OCI-LY3 (cell line): ENCODE data around the gene CALD1.

Experiments
- H2AFZ ChIP-seq: fragments of 200-600, 300-600 bp; shearing (Covaris generic); 2 replicates; pipeline ENCODE4 v1.6.0; 2014; ENCODE audit warnings: antibody characterized with exemption, low read depth, low read length
- H3K27ac ChIP-seq: fragments of 200-600, 300-600 bp; sonication (generic); 2 replicates; pipeline ENCODE4 v1.5.1; 2014; ENCODE audit warnings: mild to moderate bottlenecking, low read length, moderate library complexity, mixed read lengths
- H3K27me3 ChIP-seq: fragments of 200-600, 300-600 bp; sonication (generic); 2 replicates; pipeline ENCODE4 v1.6.1; 2014; ENCODE audit warnings: low read depth, low read length, mixed read lengths
- H3K36me3 ChIP-seq: fragments of 200-600, 300-600 bp; sonication (generic); replicated peaks from 2 replicates; pipeline ENCODE3; 2014; ENCODE audit warnings: low read depth, low read length, mixed read lengths
- H3K4me1 ChIP-seq: fragments of 300-600, 200-600 bp; sonication (generic); 2 replicates; pipeline ENCODE4 v1.6.1; 2014; ENCODE audit warnings: low read length, mixed read lengths
- H3K4me2 ChIP-seq: fragments of 200-600, 300-600 bp; sonication (generic); 2 replicates; pipeline ENCODE4 v1.6.1; 2014; ENCODE audit warnings: low read length, mixed read lengths
- H3K4me3 ChIP-seq: fragments of 300-600, 200-600 bp; sonication (generic); 2 replicates; pipeline ENCODE4 v1.5.1; 2014; ENCODE audit warnings: antibody characterized with exemption, mild to moderate bottlenecking, low read length, moderate library complexity
- H3K79me2 ChIP-seq: fragments of 300-600, 200-600 bp; shearing (Covaris generic); 2 replicates; pipeline ENCODE4 v1.6.1; 2014; ENCODE audit warnings: mild to moderate bottlenecking, low read length, mixed read lengths
- H3K9ac ChIP-seq: fragments of 300-600, 200-600 bp; shearing (Covaris generic); 2 replicates; pipeline ENCODE4 v1.6.0; 2014; ENCODE audit warnings: mild to moderate bottlenecking, low read length, moderate library complexity
- H3K9me3 ChIP-seq: fragments of 200-600, 300-600 bp; shearing (Covaris generic); 2 replicates; pipeline ENCODE4 v1.6.1; 2014; ENCODE audit warnings: low read length, mixed read lengths; ENCODE audit not compliant: insufficient read depth
- H4K20me1 ChIP-seq: fragments of 200-600, 300-600 bp; sonication (generic); 2 replicates; pipeline ENCODE4 v1.6.1; 2016; ENCODE audit warnings: low read length, mixed read lengths; ENCODE audit not compliant: insufficient read depth
- EZH2phosphoT487 ChIP-seq: fragments of 200-600 bp; shearing (Covaris generic); IDR thresholded peaks from 2 replicates; pipeline ENCODE4 v1.6.1; 2018; ENCODE audit warnings: antibody characterized with exemption, mixed run types, low read depth
- TF ChIP-seq, protein P1 (sequence below): fragments of 200-600, 300-600 bp; sonication (generic); IDR thresholded peaks from 2 replicates; pipeline ENCODE4 v1.5.1; 2014; ENCODE audit warnings: antibody characterized with exemption, low read length, low read depth

The CALD1 gene

DNA sequence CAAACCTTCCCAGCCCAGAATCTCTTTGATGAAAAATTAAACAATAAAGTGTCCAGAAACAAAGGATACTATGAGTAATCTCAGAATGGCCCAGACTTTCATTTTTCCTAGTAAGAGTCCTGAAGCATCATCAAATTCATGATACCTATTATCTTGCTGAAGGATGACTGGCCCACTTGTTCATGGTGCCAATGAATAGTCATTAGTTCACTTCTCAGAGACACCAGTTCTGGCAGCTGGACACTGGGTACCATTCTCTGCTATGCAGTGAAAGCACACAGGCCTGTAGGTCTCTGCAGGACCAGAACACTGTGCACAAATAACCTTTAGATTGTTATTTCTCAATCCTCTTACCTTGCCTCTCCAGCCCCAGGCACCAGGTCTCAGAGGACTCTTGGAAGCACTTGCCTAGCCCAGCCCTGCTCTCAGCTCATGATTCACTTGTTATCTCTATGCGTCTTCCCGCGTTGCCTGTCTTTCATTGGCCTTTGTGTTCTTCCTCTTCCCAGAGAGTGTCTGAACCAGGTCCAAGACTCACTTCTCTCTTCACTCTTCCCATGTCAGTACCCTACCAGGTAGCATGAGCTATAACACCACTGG is 108.8 kb downstream of the CALD1 start:
- Histone ChIP-seq H3K27ac (no peak overlapping the region), H3K36me3 (no peaks in the 10 kb centered on the region), H3K4me3 (no peak overlapping the region), H3K9ac (no peak overlapping the region), H3K27me3 (peaks cover 3% of the 10 kb centered on the region; the same call in 1 of the 2 replicates), H3K79me2 (no peaks in the 10 kb centered on the region), H3K4me2 (no peak overlapping the region), H2AFZ (no peak overlapping the region), H3K9me3 (no peaks in the 10 kb centered on the region), H3K4me1 (no peaks in the 10 kb centered on the region), H4K20me1 (no peaks in the 10 kb centered on the region)
- no peak for TF ChIP-seq EZH2phosphoT487
- TF ChIP-seq, protein P1, sequence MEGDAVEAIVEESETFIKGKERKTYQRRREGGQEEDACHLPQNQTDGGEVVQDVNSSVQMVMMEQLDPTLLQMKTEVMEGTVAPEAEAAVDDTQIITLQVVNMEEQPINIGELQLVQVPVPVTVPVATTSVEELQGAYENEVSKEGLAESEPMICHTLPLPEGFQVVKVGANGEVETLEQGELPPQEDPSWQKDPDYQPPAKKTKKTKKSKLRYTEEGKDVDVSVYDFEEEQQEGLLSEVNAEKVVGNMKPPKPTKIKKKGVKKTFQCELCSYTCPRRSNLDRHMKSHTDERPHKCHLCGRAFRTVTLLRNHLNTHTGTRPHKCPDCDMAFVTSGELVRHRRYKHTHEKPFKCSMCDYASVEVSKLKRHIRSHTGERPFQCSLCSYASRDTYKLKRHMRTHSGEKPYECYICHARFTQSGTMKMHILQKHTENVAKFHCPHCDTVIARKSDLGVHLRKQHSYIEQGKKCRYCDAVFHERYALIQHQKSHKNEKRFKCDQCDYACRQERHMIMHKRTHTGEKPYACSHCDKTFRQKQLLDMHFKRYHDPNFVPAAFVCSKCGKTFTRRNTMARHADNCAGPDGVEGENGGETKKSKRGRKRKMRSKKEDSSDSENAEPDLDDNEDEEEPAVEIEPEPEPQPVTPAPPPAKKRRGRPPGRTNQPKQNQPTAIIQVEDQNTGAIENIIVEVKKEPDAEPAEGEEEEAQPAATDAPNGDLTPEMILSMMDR = no peak

DNA sequence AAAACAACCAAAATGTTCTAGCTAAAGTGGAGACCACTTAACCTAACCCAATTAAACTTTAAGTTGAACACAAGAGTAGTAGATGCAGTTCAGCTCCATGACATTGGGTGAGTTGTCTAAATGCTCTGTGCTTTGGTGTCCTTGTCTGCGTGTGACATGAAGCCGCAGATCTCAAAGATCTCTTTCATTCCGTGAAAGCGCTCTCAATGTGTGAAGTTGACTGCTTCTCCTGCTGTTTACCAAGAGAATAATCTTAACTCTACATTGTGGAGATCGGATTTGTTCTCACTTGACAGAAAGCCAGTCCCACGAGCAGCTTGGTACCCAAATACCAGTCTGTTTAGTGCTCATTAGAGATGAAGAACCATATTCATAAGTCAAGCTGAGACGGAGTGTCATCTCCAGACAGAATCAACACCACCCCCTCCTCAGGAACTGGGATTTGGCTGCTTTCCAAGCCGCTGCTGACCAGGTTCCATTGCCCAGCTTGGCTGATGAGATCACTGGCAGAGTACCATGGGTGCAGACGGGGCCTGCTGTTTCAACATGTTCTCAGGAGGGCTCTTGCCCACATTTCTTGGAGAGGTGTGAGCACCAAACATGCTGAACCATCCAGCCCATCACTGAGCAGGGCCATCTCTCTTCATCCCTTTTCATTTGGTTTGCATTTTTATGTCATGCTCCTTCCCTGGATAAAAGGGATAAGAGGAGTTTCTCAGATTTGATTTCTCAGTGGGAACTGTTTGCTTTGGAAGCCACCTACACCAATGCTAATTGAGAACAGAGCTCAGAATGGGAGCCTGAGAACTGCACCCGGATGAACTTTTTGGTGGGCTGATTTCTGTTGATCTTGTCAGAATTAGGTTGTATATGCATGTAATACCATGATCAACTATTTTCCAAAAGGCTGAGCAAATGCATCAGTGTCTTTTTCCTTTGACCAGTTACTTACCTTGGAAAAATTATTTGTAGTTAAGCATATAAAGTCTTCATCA is 111.1 kb downstream of the CALD1 start:
- Histone ChIP-seq H3K79me2 (no peaks in the 10 kb centered on the region), H3K9me3 (peaks cover 3% of the 10 kb centered on the region; the same call in 1 of the 2 replicates), H3K27me3 (peaks cover 5% of the 10 kb centered on the region; the same call in 1 of the 2 replicates), H2AFZ (no peak overlapping the region), H3K4me3 (no peak overlapping the region), H3K9ac (no peak overlapping the region), H3K36me3 (no peaks in the 10 kb centered on the region), H3K4me1 (no peaks in the 10 kb centered on the region), H3K27ac (no peak overlapping the region), H4K20me1 (no peaks in the 10 kb centered on the region), H3K4me2 (no peak overlapping the region)
- TF ChIP-seq EZH2phosphoT487 = no peak
- TF ChIP-seq, protein P1 = no peak

DNA sequence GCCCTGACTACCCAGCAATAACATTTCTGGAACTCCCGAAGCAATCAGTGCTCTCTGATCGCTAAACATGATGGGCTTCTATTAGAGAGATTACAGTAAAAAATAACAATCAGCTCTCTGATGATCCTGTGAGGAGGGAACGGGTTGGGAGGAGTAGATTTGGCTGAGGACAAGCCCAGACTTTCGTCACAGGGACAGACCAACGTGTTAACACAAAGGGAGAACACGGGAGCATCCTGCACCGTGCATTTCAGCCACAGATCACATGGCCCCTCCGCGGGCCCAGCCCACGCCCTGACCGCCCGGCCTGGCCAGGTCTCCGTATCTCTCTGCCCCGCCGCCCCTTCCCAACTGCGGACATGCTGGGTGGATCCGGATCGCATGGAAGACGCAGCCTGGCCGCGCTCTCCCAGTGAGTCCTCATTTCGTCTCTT is 111.8 kb downstream of the CALD1 start:
- no peak overlapping the region for H3K9ac ChIP-seq
- H2AFZ ChIP-seq = no peak overlapping the region
- TF ChIP-seq, protein P1 = no peak
- H3K27ac ChIP-seq = no peak overlapping the region
- H3K4me3 ChIP-seq = no peak overlapping the region
- peaks cover 5% of the 10 kb centered on the region; the same call in 1 of the 2 replicates for H3K27me3 ChIP-seq
- no peak overlapping the region for H3K4me2 ChIP-seq
- no peaks in the 10 kb centered on the region for H4K20me1 ChIP-seq
- H3K4me1 ChIP-seq = no peaks in the 10 kb centered on the region
- H3K9me3 ChIP-seq = peaks cover 6% of the 10 kb centered on the region; the same call in 1 of the 2 replicates
- H3K36me3 ChIP-seq = no peaks in the 10 kb centered on the region
- H3K79me2 ChIP-seq = no peaks in the 10 kb centered on the region
